ENCODE results near the gene SLC23A3.

SLC23A3 gene

GRCh38 chr2:219168526-219168925 lies 1.3 kb downstream of the SLC23A3 start:
- no peak overlapping the region for H3K4me3 ChIP-seq (ENCODE audit: low read depth, low read length)
- DNase-seq (ENCODE audit: low read depth): no peak
- TF ChIP-seq CTCF (IDR thresholded peaks at IDR 0.05; ENCODE audit: insufficient read depth, low read depth, low read length, missing control alignments): no peak

GRCh38 chr2:219167997-219168396 lies 1.8 kb downstream of the SLC23A3 start:
- no peak for TF ChIP-seq CTCF (IDR thresholded peaks at IDR 0.05; ENCODE audit: insufficient read depth, low read depth, low read length, missing control alignments)
- no peak overlapping the region for H3K4me3 ChIP-seq (ENCODE audit: low read depth, low read length)
- DNase-seq (ENCODE audit: low read depth): no peak

GRCh38 chr2:219165058-219165911 lies 4.5 kb downstream of the SLC23A3 start:
- no peak for DNase-seq (ENCODE audit: low read depth)
- TF ChIP-seq CTCF (IDR thresholded peaks at IDR 0.05; ENCODE audit: insufficient read depth, low read depth, low read length, missing control alignments): no peak
- no peak overlapping the region for H3K4me3 ChIP-seq (ENCODE audit: low read depth, low read length)

GRCh38 chr2:219163156-219163555 lies 6.7 kb downstream of the SLC23A3 start:
- TF ChIP-seq CTCF (IDR thresholded peaks at IDR 0.05; ENCODE audit: insufficient read depth, low read depth, low read length, missing control alignments): no peak

GRCh38 chr2:219161097-219161496 lies 8.7 kb downstream of the SLC23A3 start:
- TF ChIP-seq CTCF (IDR thresholded peaks at IDR 0.05; ENCODE audit: insufficient read depth, low read depth, low read length, missing control alignments): no peak
- no peak for DNase-seq (ENCODE audit: low read depth)
- peak overlapping the region; percentile 71 for H3K4me3 ChIP-seq (ENCODE audit: low read depth, low read length)

More at GRCh38 chr2:219163156-219163555, 6.7 kb downstream of the SLC23A3 start:
- no peak for DNase-seq (ENCODE audit: low read depth)
- no peak overlapping the region for H3K4me3 ChIP-seq (ENCODE audit: low read depth, low read length)

- TF ChIP-seq CTCF (IDR thresholded peaks at IDR 0.05; ENCODE audit: insufficient read depth, low read depth, low read length, missing control alignments): peak; percentile 99
- peak; percentile 95 for DNase-seq (ENCODE audit: low read depth)
- H3K4me3 ChIP-seq (ENCODE audit: low read depth, low read length): peak within 1 kb of the TSS; percentile 71
These were observed 9.4 kb downstream of the SLC23A3 start, which contains the start of gene NHEJ1 for GRCh38 chr2:219160186-219161017. NHEJ1 (minus strand) TSS chr2:219160815; CDS start chr2:219158362, 2,453 bp downstream.

Data from GM12865 (cell line).